ENCODE results near the gene LRRC18. TPM values are rescaled to one million over a fixed set of nuclear protein-coding genes. Genes with fewer than 3 reads are reported as not detected.

LRRC18 gene
- total and polyA plus RNA-seq, 2 experiments from 2014 or later: not detected

GRCh38 chr10:48884179-48885045 lies 55.2 kb downstream of the LRRC18 start:
- no peak overlapping the region for H3K27ac ChIP-seq
- H3K27me3 ChIP-seq: peaks cover 6% of the 10 kb centered on the region
- no peak for TF ChIP-seq CTCF (IDR thresholded peaks at IDR 0.05; ENCODE audit: low read depth, low read length)
- no peaks in the 10 kb centered on the region for H3K4me1 ChIP-seq (ENCODE audit: low read depth)
- no peaks in the 10 kb centered on the region for H3K36me3 ChIP-seq
- no peak overlapping the region for H3K4me3 ChIP-seq
- no peak for DNase-seq (ENCODE audit: low read depth in 1 of 2, low spot score in 1 of 2)
- no peaks in the 10 kb centered on the region for H3K9me3 ChIP-seq (ENCODE audit: low read depth)

DNA sequence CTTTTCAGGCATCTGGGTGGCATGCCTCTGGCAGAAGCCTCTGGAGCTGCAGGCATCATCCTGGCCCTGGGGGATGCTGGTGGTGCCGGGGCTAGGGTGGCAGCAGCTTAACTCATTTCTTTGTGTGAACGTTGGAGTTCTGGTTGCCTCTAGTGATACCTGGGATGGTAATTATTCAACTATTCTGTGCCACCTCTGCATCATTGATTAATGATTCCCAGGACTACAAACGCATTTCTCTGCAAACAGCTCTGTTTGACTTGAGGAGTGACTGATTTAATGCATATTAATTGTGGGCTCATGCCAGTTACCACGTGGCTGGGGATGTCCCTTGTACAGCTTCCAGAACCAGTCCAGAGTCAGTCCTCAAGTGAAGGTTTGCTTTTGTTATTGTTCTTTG lies 55.9 kb downstream of the LRRC18 start:
- DNase-seq (ENCODE audit: low read depth in 1 of 2, low spot score in 1 of 2): no peak
- Histone ChIP-seq H3K4me3 (no peak overlapping the region), H3K36me3 (no peaks in the 10 kb centered on the region), H3K4me1 (ENCODE audit: low read depth) (no peaks in the 10 kb centered on the region), H3K27me3 (peaks cover 6% of the 10 kb centered on the region), H3K27ac (no peak overlapping the region), H3K9me3 (ENCODE audit: low read depth) (no peaks in the 10 kb centered on the region)
- no peak for TF ChIP-seq CTCF (IDR thresholded peaks at IDR 0.05; ENCODE audit: low read depth, low read length)

- no peak for DNase-seq (ENCODE audit: low read depth in 1 of 2, low spot score in 1 of 2)
- H3K36me3 ChIP-seq: no peaks in the 10 kb centered on the region
- H3K4me3 ChIP-seq: no peak overlapping the region
- H3K27ac ChIP-seq: no peak overlapping the region
- H3K4me1 ChIP-seq (ENCODE audit: low read depth): no peaks in the 10 kb centered on the region
- H3K9me3 ChIP-seq (ENCODE audit: low read depth): no peaks in the 10 kb centered on the region
- no peak for TF ChIP-seq CTCF (IDR thresholded peaks at IDR 0.05; ENCODE audit: low read depth, low read length)
- peaks cover 6% of the 10 kb centered on the region for H3K27me3 ChIP-seq
Measured at GRCh38 chr10:48882881-48883280, 56.8 kb downstream of the LRRC18 start.

- no peak for DNase-seq (ENCODE audit: low read depth in 1 of 2, low spot score in 1 of 2)
Measured at GRCh38 chr10:48881937-48882336, 57.7 kb downstream of the LRRC18 start.

GRCh38 chr10:48880016-48880705 lies 59.5 kb downstream of the LRRC18 start:
- no peak overlapping the region for H3K4me3 ChIP-seq
- no peaks in the 10 kb centered on the region for H3K4me1 ChIP-seq (ENCODE audit: low read depth)
- no peaks in the 10 kb centered on the region for H3K27me3 ChIP-seq
- H3K36me3 ChIP-seq: no peaks in the 10 kb centered on the region
- H3K27ac ChIP-seq: no peak overlapping the region
- H3K9me3 ChIP-seq (ENCODE audit: low read depth): no peaks in the 10 kb centered on the region
- no peak for DNase-seq (ENCODE audit: low read depth in 1 of 2, low spot score in 1 of 2)
- no peak for TF ChIP-seq CTCF (IDR thresholded peaks at IDR 0.05; ENCODE audit: low read depth, low read length)

More at GRCh38 chr10:48881937-48882336, 57.7 kb downstream of the LRRC18 start:
- H3K27ac ChIP-seq: no peak overlapping the region
- TF ChIP-seq CTCF (IDR thresholded peaks at IDR 0.05; ENCODE audit: low read depth, low read length): no peak
- H3K4me1 ChIP-seq (ENCODE audit: low read depth): no peaks in the 10 kb centered on the region
- H3K4me3 ChIP-seq: no peak overlapping the region
- no peaks in the 10 kb centered on the region for H3K9me3 ChIP-seq (ENCODE audit: low read depth)
- H3K36me3 ChIP-seq: no peaks in the 10 kb centered on the region
- H3K27me3 ChIP-seq: peaks cover 5% of the 10 kb centered on the region

Data from cardiac muscle cell (in vitro differentiated cells and primary cell).